ENCODE results near the gene C1RL.

Gene C1RL

DNA sequence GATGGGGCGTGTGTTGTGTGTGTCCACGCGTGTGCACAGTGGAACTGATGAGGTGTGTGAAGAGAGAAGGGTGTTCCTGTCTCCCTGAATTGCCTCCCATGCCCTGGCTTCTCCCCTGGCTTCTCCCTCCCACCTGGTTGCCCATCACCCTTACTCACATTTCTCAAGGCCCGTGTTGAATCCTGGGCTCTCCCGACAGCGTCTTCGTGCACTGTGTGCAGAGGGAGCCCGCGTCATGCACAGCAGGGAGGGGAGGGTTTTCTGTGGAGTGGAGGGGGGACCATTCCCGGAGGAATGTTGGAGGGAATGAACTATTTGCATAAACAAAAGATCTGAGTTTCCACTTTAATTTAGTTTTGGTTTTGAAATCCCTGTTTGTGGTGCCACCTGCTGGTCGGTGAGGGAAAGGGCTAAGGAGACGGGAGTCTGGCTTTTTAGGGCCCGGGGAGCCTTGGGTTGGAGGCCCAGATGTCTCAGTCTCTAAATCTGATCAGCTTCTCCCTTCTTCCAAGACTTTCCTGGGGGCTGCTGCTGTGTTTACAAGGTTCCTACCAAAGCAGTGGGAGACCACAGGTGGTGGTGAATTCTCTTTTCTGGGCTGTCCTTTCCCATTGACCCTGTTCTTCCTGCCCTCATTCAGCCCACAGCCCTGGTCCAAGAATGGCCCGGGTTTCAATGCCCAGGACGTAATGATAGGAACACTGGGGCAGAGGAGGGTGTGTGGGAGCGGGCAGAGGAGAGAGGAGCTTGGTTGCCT lies 16.6 kb downstream of the C1RL start, which contains the start of gene C1R:
C1R (minus strand) TSS at position 217 of the 757 bp plus-strand sequence; CDS start at position 160, 57 bp downstream.
- peak; percentile 37 to 57 for DNase-seq (ENCODE audit: low read depth in 2 of 2)

DNA sequence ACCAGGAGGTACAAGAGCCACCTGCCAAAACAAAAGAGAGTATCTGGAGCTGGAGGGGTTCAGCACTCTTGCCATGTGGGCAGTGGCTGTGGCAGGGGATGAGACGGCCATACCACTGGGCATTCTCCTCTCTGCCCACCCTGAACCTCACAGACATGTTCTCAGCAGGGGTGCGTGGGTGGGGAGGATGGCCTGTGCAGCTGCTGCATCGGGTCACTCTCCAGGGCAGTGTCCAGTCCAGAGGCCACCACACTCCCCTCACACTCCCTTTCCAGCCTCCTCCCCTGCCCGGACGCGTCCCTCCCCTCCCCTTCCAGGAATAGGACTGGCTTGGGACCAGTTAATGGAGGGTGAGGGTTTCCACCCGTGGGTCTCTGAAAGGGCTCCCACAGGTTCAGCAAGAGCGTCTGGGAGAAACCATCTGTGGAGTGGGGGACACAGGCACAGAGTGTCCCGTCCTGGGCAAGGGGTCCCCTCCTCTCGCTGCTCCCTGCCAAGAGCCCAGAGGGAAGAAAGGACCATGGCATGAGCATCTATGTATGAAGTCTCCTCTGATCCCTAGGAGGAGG lies 17.3 kb downstream of the C1RL start:
- no peak for DNase-seq (ENCODE audit: low read depth in 2 of 2)

DNA sequence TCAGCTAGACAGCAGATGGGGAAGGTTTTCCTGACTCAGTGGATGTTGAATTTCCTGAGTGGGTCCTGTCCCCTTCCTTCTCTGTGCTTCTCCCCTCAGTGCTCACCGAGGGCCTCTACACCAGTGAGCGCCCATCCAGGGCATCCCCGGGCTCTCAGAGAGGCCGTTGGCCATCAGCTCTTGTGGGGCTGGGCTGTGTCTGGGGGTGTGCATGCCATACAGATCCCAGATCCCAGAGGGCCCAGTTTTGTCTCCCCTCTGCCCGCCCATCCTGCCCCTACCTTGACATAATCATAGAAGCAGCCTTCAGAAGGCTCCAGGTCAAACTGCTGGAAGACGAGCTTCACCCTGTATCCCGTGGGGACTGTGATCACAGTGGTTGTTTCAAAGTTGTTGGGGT lies 17.8 kb downstream of the C1RL start:
- DNase-seq (ENCODE audit: low read depth in 2 of 2): no peak

DNA sequence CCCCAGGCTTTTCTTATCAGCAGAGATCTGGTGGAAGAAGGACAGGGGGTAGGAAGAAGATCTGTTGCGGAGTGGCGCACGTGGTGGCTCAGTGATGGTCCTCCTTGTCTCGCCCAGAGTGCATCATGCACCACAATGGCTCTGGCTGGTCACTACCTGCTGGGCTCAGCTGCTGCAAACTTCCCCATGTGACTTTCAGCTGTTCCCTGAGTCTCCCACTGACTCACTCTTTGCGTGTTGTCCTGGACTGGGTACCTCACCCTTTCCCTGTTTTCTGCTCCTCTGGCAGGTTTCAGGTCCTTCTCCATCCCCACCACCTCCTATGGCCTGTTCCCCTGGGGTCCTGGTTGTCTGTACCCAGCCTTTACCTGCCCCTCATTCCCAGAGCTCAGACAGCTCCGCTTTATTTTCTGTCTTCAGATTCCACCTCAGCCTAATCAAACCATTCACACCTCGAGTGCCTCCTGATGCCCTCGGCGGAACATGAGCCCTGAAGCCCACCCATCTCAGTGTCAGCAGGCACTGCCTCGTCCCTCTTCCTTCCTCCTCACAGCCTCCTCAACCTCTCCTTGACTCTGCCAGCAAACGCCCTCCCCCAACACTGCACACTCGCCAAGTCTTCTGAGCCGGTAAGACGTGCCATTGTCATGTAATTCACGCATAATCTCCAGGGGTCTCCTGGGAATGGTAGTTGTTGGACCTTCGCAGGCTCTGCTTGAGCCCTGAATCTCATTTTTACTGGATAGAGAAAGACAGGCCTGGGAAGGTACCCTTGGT lies 18.6 kb downstream of the C1RL start:
- no peak for DNase-seq (ENCODE audit: low read depth in 2 of 2)

DNA sequence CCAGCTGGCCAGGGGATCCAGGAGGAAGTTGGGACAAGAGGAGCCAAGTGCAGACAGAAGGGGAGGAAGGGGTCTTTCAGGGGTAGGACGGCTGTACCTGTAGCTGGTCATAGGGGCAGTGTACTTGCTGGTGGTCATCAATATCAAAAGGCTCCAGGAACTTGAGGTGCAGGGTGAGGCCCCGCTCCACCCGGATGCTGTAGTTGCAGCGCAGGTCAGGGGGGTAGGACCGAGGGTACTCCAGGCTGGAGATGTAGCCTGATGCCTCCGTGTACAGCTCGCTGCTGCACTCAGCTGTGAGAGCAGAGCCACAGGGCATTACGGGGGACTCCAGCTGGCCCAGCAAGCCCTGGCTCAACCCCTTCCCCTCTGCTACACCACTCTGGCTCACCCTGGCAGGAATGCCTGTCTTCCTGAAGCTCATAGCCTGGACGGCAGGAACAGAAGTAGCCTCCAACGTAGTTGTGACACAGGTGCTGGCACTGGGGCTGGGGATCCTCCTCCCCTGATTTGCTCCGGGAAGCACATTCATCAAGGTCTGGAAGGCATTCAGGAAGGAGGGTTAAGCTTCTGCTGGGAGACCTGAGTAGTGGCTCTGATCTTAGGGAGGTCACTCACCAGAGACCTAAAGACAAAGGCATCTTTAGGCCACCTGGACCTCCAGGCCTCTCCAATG lies 19.7 kb downstream of the C1RL start:
- DNase-seq (ENCODE audit: low read depth in 2 of 2): no peak

DNA sequence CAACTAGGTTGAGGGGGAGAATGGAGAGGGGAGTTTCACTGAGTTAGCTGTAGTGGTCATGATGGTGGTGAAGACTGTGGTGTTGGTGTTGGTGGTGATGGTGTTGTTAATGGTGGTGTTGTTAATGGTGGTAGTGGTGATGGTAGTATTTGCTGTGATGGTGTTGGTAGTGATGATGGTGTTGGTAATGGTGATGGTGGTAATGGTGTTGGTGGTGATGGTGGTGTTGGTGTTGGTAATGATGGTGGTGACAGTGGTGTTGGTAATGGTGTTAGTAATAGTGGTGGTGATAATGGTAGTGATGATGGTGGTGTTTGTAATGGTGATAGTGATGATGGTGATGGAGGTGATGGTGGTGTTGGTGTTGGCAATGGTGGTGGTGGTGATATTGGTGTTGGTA lies 25.9 kb downstream of the C1RL start:
- DNase-seq (ENCODE audit: low read depth in 2 of 2): no peak

DNA sequence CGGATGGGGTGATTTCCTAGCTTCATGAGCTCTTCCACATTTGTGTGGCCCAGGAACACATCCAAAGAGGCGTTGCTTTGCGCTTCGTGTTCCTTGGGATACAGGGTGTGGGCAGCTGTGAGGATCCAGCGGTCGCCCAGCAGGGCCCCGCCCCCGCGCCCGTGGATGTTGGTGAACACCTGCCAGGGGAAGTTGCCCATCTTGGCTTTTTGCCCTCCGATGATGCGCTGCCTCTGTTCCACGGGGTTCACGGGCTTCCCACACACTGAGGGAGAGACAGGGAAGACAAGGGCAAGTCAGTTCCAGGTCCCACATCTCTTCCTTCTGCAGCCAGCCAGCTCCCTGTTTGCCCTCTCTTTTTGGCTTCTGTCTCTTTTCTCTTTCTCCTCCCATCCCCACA lies 28.0 kb downstream of the C1RL start:
- DNase-seq (ENCODE audit: low read depth in 2 of 2): no peak

DNA sequence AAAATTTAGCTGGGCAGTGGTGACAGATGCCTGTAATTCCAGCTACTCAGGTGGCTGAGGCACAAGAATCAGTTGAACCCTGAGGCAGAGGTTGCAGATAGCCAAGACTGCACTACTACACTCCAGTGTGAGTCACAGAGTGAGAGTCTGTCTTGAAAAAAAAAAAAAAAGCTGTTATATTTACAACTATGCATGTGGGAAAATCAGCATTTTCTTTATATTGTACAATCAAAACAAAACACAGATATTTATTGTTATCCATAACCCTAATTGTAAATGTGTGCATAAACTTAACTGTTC lies 29.2 kb downstream of the C1RL start:
- no peak for DNase-seq (ENCODE audit: low read depth in 2 of 2)

DNA sequence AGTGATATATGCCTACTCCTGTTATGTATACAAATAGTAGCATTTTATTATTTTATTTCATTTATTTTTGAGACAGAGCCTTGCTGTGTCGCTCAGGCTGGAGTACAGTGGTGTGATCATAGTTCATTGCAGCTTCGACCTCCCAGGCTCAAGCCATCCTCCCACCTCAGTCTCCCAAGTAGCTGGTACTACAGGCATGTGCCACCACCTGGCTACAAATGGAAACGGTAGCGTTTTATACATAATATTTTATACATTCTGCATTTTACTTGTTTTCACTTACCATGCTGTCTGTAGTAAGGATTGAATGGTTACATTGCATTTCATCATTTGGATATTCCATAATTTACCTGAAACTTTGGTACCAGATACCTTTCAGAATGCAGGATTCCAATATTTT lies 30.9 kb downstream of the C1RL start:
- DNase-seq (ENCODE audit: low read depth in 2 of 2): no peak

DNA sequence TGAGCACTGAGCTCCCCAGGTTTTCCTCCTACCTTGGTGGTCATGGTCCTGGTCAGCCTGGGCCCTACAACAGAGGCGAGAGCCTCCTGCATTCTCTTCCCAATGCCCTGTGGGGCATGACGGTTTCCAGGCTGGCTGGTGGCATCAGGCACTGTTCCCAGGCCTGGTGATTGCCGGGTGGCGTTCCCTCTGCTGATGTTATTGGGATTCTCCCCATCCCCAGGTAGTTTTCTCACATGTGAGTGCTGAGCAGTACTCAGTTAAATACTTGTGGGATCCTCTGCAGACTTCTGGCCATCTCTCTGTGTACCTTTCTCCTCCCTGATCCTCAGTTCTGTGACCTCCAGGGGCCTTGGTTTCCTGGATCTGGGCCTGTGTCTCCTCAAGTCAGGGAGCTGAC lies 32.5 kb downstream of the C1RL start:
- no peak for DNase-seq (ENCODE audit: low read depth in 2 of 2)

DNA sequence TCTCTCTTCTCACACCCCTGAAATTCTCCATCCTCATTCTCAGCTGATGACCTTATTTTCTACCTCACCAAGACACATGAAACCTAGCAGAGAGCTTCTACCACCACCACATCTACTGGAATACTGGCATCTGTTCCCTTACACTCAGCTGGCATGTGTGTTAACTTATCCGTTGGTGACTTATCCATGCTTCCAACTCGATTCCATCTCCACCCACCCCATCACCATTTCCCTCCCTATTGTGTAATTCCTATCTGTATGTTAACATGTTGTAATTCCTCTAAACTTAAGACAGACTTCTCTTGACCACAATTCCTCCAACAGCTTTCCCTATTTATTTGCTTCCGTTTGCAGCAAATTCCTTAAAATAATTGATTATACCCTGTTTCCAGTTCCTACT lies 33.1 kb downstream of the C1RL start:
- DNase-seq (ENCODE audit: low read depth in 2 of 2): no peak

DNA sequence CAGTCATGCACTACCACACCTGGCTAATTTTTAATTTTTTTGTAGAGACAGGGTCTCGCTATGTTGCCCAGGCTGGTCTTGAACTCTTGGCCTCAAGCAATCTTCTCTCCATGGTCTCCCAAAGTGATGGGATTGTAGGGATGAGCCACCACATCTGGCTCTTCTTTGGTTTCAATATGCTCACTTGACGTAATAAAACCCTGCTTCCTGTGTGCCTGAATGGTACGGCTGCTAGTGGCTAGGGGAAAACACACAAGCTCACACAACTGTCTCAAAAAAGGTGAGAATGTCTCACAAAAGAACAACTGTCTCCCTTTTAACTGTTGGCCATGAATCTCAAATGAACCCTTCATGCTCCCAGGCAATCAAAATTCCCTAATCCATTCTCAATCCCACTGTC lies 33.5 kb downstream of the C1RL start:
- DNase-seq (ENCODE audit: low read depth in 2 of 2): no peak

DNA sequence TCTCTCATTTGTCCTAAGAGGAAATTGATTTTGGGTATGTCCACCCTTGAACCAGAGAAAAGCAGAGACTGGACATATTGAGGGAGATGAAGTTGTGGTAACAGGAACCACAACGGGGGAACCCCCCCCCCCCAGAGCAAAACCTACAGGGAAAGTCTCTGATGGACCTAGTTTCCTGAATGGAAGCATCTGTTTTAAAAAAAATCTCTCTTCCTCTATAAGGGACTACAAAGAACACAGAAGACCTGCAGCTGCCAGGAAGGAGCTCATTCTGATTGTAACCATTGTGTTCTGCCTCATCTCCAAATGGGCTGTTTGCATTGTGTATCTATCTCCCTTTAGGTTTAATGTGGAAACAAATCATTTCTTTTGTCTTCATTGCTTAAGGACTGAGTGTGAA lies 35.1 kb downstream of the C1RL start:
- DNase-seq (ENCODE audit: low read depth in 2 of 2): no peak

DNA sequence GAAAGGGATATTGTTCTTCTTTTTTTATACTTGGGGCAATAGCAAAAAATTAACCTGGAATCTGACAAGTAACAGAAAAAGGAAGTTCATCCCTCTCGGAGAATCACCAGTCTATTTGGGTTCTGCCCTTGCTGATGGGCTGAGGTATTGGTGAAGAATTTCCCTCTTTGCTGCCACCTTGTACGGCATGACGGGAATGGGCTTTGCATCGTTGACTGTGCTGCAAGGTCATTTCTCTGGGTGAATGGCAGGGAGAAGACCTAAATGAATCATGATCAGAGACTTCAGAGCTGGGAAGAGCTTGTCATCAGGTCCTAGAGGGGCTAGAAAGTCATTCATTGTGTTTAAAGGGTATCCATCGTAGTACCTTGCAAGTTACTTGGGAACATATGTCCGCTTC lies 36.5 kb downstream of the C1RL start:
- no peak for DNase-seq (ENCODE audit: low read depth in 2 of 2)

DNA sequence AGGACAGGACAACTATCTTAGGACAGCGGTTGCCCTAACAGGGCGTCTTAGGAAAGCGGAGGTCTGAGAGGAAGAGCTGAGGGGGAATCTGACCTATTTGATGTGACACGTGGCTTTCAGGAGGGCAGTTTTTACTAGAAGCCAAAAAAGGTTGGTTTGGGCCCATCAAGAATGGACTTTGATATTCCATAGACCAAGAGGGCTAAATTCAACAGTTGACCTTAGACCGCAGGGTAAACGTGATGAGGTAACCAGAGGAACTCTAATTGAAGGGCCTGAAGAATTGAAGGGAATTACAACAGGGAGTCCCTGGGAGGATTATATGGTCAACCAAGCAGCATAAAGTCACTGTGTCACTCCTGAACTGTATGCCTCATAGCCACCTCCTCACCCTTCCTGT lies 37.0 kb downstream of the C1RL start:
- DNase-seq (ENCODE audit: low read depth in 2 of 2): no peak

DNA sequence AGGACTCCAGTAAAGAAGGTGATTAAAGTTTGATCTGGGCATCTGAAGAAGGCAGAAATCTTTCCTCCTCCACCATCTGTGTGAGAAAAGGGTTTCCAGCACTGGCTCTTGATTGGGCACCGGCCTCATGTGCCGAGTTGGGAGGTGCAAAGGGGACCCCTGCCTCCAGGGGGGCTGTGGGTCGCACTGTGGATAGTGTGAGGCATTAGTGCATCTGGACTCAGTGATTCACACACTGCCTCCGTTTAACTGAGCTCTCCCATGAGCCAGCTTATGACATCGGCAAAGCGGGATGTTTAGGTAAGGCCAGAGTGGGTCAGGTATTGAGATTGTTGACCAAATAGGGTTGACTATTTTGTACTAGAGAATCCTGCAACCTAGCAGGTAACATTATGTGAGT lies 39.6 kb downstream of the C1RL start:
- DNase-seq (ENCODE audit: low read depth in 2 of 2): no peak

DNA sequence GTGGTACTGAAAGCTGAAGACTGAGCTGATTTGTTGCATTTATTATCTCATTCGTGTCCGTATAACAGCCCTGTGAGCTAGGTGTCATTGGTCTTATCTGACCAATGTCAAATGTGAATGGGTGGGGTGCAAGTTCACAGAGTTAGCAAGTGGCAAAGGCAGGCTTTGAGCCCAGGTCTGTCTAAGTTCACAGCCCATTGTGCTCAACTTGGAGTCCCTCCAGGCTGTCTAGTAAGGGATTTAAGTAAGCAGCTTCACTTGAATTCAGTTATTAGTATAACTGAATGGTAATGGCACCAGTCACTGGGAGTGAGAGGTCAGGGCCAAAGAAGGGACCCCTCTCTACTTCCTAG lies 40.0 kb downstream of the C1RL start:
- DNase-seq (ENCODE audit: low read depth in 2 of 2): no peak

DNA sequence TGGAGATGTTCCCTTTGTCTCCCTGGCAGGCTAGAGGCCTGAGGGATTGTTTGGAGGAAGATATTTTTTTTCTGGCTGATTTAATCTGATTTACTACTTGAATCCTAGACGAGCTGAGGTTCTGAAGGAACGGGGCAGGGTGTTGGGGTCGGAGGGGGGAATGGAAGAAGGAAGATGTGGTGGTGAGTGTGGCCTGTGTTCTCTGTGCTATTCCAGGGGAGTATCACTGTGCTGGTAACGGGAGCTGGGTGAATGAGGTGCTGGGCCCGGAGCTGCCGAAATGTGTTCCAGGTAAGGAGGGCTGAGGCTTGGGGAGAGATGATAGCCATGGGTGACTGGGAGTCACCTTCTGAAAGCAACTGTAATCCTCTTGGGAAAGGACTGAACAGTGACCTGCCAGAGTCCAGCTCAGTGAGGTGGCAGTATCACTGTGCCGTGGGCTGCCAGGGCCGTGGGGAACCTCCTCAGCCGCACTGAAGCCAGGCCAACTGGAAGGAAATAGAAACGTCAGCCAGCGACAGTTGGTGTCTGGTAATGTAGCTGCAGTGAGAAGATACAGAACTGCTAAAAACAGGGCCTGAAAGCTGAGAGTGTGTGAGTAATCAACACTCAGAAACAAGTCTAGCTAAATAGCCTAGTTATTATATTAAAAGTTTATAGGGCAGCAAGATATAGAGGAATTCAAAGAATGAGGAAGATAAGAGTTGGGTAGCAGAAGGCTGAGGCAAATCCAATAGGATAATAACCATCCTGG lies 40.6 kb downstream of the C1RL start:
- no peak for DNase-seq (ENCODE audit: low read depth in 2 of 2)

DNA sequence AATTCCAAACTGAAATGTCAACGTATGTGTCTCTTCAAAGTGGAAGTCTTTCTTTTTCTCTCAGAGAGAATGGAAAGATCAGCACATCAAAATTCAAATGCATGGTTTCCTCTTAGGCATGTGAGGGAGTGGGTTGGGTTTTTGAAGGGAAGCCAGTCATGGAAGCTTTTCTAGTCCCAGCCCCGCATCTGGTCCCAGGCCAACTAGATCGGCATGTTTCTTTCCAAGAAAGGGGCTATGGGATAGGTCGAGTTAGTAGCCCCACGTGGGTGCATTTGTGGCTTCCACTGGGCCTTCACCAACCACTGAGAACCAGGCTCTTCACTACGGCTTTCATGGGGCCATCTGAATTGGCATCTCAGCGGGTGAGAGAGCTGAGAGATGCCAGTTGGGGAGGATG lies 41.9 kb downstream of the C1RL start:
- no peak for DNase-seq (ENCODE audit: low read depth in 2 of 2)

DNA sequence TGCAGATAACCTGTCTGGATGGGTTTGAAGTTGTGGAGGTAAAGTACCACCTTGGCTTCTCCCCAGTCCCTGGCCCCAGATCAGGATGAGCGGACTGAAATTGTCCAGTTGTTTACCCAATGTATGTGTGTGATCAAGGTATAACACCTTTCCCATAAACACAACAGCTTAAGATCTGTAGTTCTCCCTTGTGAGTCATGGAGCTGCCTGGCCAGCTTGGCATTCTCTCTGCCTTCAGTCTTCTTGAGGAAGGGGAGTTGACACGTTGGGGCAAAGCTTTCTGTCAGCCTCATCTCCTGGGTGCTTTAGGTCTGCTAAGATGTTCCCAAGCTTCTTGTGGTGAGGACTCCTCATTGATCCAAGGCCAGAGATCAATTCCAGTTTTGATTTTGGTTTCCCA lies 42.4 kb downstream of the C1RL start:
- DNase-seq (ENCODE audit: low read depth in 2 of 2): no peak

DNA sequence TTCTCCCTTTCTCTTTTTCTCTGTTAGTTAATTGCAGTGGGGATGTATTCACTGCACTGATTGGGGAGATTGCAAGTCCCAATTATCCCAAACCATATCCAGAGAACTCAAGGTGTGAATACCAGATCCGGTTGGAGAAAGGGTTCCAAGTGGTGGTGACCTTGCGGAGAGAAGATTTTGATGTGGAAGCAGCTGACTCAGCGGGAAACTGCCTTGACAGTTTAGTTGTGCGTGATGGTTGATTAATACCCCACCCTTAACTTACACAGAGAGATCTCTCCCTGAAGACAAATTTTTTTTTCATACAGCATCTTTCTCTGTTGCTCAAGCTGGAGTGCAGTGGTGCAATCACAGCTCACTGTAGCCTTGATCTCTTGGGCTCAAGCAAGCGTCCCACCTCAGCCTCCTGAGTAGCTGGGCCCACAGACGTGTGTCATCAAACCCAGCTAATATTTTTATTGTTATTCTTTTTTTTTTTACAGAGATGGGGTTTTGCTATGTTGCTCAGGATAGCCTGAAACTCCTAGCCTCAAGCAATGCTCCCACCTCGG lies 43.9 kb downstream of the C1RL start:
- no peak for DNase-seq (ENCODE audit: low read depth in 2 of 2)

DNA sequence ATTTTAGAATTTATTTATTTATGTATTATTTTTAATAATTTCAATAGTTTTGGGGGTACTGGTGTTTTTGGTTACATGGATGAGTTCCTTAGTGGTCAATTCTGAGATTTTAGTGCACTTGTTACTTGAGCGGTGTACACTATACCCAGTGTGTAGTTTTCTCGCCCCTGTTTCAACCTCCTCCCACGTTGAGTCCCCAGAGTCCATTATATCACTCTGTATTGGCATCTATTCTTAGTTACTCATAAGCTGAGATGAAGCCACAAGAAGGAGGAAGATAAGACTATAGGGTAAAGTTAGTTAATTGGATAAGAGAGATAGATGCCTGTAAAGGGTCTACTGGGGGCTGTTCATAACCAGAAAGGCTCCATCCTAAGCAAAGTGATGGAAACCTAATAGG lies 44.5 kb downstream of the C1RL start:
- no peak for DNase-seq (ENCODE audit: low read depth in 2 of 2)
